ENCODE data around the gene LIPJ. TPM values are rescaled to one million over a fixed set of nuclear protein-coding genes. Genes with fewer than 3 reads are reported as not detected.

LIPJ gene
- total RNA-seq, 1 experiment from 2014 or later: not detected

- TF ChIP-seq CTCF (conservative IDR thresholded peaks at IDR 0.05): no peak
- Histone ChIP-seq H2BK20ac (ENCODE audit: low read depth, low read length, poor library complexity, severe bottlenecking) (no peak overlapping the region), H3K23ac (ENCODE audit: insufficient read length, low read depth, low read length) (no peak overlapping the region), H2BK15ac (ENCODE audit: low read depth, low read length) (no peak overlapping the region), H3T11ph (ENCODE audit: low read length) (no peak overlapping the region), H3K14ac (ENCODE audit: insufficient read depth, low read length) (no peak overlapping the region), H2BK120ac (ENCODE audit: low read depth, low read length, poor library complexity, severe bottlenecking) (no peak overlapping the region), H2AFZ (ENCODE audit: low read length) (no peak overlapping the region), H3K18ac (ENCODE audit: insufficient read length, low read depth, low read length) (no peak overlapping the region), H3K56ac (ENCODE audit: insufficient read length, low read depth, low read length) (no peak overlapping the region), H4K5ac (ENCODE audit: insufficient read length, low read depth, low read length) (no peak overlapping the region), H3K79me2 (ENCODE audit: insufficient read depth, low read length) (no peaks in the 10 kb centered on the region), H3K4me1 (ENCODE audit: insufficient read depth, low read length) (no peaks in the 10 kb centered on the region), H3K9me3 (ENCODE audit: control insufficient read depth, low read depth, low read length) (no peaks in the 10 kb centered on the region), H3K27ac (ENCODE audit: insufficient read length, low read depth, low read length) (no peak overlapping the region), H3K9ac (ENCODE audit: extremely low read depth, insufficient read length, low read length) (no peak overlapping the region), H3K23me2 (ENCODE audit: insufficient read length, low read depth, low read length, poor library complexity, severe bottlenecking) (no peaks in the 10 kb centered on the region), H3K79me1 (ENCODE audit: insufficient read depth, low read depth, low read length, poor library complexity, severe bottlenecking) (no peaks in the 10 kb centered on the region), H2BK5ac (ENCODE audit: insufficient read length, low read length) (no peak overlapping the region), H3K4me2 (ENCODE audit: insufficient read depth, insufficient read length, low read length) (no peak overlapping the region), H4K8ac (replicated peaks; ENCODE audit: insufficient read length, low read depth, low read length) (no peak overlapping the region), H3K27me3 (ENCODE audit: insufficient read depth, low read length) (no peaks in the 10 kb centered on the region), H4K20me1 (ENCODE audit: control insufficient read depth, insufficient read depth, insufficient read length) (no peaks in the 10 kb centered on the region), H3K4ac (ENCODE audit: low read depth, low read length) (no peak overlapping the region), H4K91ac (ENCODE audit: insufficient read length, low read depth, low read length) (no peak overlapping the region), H2BK12ac (ENCODE audit: insufficient read length, low read depth, low read length) (no peak overlapping the region), H2AK5ac (ENCODE audit: insufficient read length, low read length) (no peak overlapping the region)
- Mint-ChIP-seq H3K27me3 (ENCODE audit: low read depth) (peaks cover 5% of the 10 kb centered on the region; the same call in 1 of the 2 replicates), H3K27ac (no peak overlapping the region), H3K36me3 (ENCODE audit: insufficient read depth in 1 of 3, low read depth in 3 of 3) (no peaks in the 10 kb centered on the region), H3K9me3 (no peaks in the 10 kb centered on the region), H3K4me1 (no peaks in the 10 kb centered on the region), H3K4me3 (no peak overlapping the region)
- DNase-seq: no peak
Observed at GRCh38 chr10:88651101-88651551, 64.6 kb downstream of the LIPJ start.
